ENCODE measurements around the gene STX2.

DNA sequence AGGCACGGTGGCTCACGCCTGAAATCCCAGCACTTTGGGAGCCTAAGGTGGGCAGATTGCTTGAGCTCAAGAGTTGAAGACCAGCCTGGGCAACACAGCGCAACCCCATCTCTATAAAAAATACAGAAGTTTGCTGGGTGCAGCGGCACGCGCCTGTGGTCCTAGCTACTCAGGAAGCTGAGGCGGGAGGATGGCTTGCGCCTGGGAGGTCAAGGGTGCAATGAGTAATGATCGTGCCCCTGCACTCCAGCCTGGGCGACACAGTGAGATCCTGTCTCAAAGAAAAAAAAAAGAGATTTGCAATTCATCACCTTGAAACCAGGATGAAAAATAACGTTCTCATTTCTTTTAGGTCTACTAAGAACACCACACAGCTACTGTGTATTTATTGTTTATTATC lies 4.0 kb downstream of the STX2 start:
- no peak for TF ChIP-seq CTCF (conservative IDR thresholded peaks at IDR 0.05; ENCODE audit: low read length)
- TF ChIP-seq EZH2phosphoT487 (IDR thresholded peaks at IDR 0.05; ENCODE audit: borderline replicate concordance, low read depth, low read length) = no peak

All from OCI-LY7 (cell line).